Measurements from ENCODE around the gene CIB1. TPM values are rescaled to one million over a fixed set of nuclear protein-coding genes. Genes with fewer than 3 reads are reported as not detected.

CIB1 gene
- total and polyA plus RNA-seq, 10 of the 15 experiments (the other 5 are each of a cell fraction or from before 2014, with no cell fraction given): 10.8 to 155 (median 81.9) TPM

- H3K79me2 ChIP-seq (ENCODE audit: control insufficient read depth, insufficient read depth, low read length): peaks cover 37% of the 10 kb centered on the region
- H4K20me1 ChIP-seq (ENCODE audit: control insufficient read depth, insufficient read depth): no peaks in the 10 kb centered on the region
- H3K36me3 ChIP-seq (ENCODE audit: control insufficient read depth in 2 of 2, insufficient read depth in 2 of 2, low read length in 1 of 2): peaks cover 2 to 4% of the 10 kb centered on the region in 2 experiments
- intact Hi-C loops (cut with micrococcal nuclease; ENCODE audit: unreplicated experiment): no loop called here
- DNase-seq (ENCODE audit: low read depth, low spot score): no peak
- ChIA-PET RAD21 (ENCODE audit: unreplicated experiment) (interaction anchor here (1.3 kb wide), 1 partner anchor 37 kb away, joined by 3 read pairs; the partner anchor contains the start of genes CIB1 and GDPGP1), POLR2A (interaction anchor here (0.5 to 1.2 kb wide), 2 partner anchors 16 to 21 kb away, joined by 3 read pairs; partner anchors contain the start of gene TTLL13), SMC1A (ENCODE audit: uncharacterized antibody, unreplicated experiment) (interaction anchor here (0.9 to 2.5 kb wide), 7 partner anchors 11 to 121 kb away, joined by 3 to 11 read pairs (median 3); no protein-coding TSS in a partner anchor), CTCF (interaction anchor here (0.7 to 1.5 kb wide), 6 partner anchors 23 to 266 kb away, joined by 3 to 5 read pairs (median 3); partner anchors contain the start of gene CIB1)
- TF ChIP-seq ZBTB40 (IDR thresholded peaks at IDR 0.05; ENCODE audit: borderline replicate concordance) (no peak), IRF5 (IDR thresholded peaks at IDR 0.05; ENCODE audit: borderline replicate concordance) (no peak), PRDM15 (CRISPR knock-in tag; IDR thresholded peaks at IDR 0.05) (no peak), MEF2B (IDR thresholded peaks at IDR 0.05; ENCODE audit: partially characterized antibody, poor library complexity, severe bottlenecking) (no peak), BHLHE40 (IDR thresholded peaks at IDR 0.05; ENCODE audit: borderline replicate concordance in 1 of 2, low read depth in 2 of 2, low read length in 1 of 2) (no peak), FOXM1 (IDR thresholded peaks at IDR 0.05; ENCODE audit: low read depth, low read length) (no peak), CREM (IDR thresholded peaks at IDR 0.05; ENCODE audit: low read depth) (no peak), NRF1 (conservative IDR thresholded peaks at IDR 0.05; ENCODE audit: low read depth, low read length) (no peak)
- H3K9ac ChIP-seq (ENCODE audit: control insufficient read depth, insufficient read depth, low read length): no peak overlapping the region
- H3K27me3 ChIP-seq (replicated peaks in 1 of 2; ENCODE audit: control insufficient read depth in 2 of 2, insufficient read depth in 2 of 2, low read length in 1 of 2): no peaks in the 10 kb centered on the region
- no peak overlapping the region for H3K27ac ChIP-seq (ENCODE audit: control insufficient read depth, insufficient read depth)
- BruUV-seq (replicated peaks): no TSS peak
- no peaks in the 10 kb centered on the region for H3K9me3 ChIP-seq (replicated peaks; ENCODE audit: control insufficient read depth, insufficient read depth, low read length)
- H3K4me2 ChIP-seq (ENCODE audit: control insufficient read depth, insufficient read depth): no peak overlapping the region
- H2AFZ ChIP-seq (ENCODE audit: control insufficient read depth, low read depth, low read length): no peak overlapping the region
- FAIRE-seq: no peak
- H3K4me3 ChIP-seq: peak overlapping the region; percentile 5; the same call in 1 of the 2 replicates
- no peaks in the 10 kb centered on the region for H3K4me1 ChIP-seq (ENCODE audit: control insufficient read depth, insufficient read depth, low read length)
- 83% methylated on average over 10 of the region's 10 CpGs for WGBS (ENCODE audit: insufficient coverage, insufficient replicate concordance, low lambda C conversion rate, missing lambda C conversion rate)
- no peak for ATAC-seq
- in situ Hi-C loops (cut with MboI): no loop called here
Measured at GRCh38 chr15:90270502-90271150, 36.9 kb upstream of the CIB1 start.
